HG03108 (cell line): Measurements from ENCODE around the gene AXIN1.
"Not testable (repeated sequence)": the region's sequence is repeated elsewhere in the genome, so short reads cannot be mapped to it uniquely, and the experiment has no call there.

Experiments used
- ATAC-seq: cut with Tn5 transposase; IDR thresholded peaks from one replicate; pipeline ENCODE4 v1.9.1; 2021; ENCODE audit warnings: moderate library complexity; ENCODE audit not compliant: unreplicated experiment

The AXIN1 gene

DNA sequence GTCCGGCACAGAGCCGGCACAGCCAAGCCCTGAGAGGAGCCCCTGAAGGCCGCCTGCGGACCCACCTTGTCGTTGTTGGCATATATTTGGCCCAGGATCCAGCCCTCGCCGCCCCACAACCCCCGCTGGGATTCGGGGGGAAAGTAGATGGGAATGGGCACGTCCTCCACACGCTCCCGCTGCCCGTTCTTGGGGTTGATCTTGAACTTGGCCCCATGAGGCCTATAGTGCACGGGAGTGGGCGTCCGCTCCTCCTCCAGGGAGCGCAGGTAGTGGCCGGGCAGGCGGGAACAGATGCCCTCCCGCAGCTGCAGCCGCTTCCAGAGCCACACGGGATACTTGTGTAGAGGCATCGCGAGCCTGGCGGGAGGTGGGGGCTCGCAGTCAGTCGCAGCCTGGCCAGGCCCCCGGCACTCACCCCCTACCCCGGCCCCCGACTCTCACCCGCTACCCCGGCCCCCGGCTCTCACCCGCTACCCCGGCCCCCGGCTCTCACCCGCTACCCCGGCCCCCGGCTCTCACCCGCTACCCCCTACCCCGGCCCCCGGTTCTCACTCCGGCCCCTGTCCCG, 17.4 kb upstream of the AXIN1 start:
- no peak for ATAC-seq

DNA sequence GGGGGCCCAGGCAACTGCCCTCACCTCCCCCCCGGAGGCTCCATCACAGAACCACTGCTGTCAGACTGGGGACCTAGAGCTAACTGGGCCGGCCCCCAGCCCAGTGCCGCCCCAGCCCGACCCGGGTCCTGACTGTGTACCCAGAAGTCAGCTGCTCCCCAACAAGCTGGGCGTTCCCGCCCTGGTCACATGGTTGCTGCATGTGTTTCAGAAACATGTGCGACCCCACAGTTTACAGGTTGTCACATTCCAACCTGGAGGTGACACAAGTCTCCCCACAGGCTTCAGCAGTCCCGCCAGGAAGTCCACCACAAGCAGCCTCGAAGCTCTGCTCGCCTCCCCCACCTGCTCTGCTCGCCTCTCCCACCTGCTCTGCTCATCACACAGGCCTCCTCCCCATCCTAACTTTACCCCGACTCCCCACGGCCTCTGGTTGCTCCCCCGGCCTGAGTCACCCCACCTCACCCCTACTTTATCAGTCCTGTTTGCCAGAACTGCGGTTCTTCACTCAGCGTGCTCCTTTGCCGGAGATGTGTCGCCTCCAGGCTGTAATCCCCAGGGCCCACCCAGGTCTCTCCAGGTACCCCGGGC, 16.8 kb upstream of the AXIN1 start:
- ATAC-seq: no peak

DNA sequence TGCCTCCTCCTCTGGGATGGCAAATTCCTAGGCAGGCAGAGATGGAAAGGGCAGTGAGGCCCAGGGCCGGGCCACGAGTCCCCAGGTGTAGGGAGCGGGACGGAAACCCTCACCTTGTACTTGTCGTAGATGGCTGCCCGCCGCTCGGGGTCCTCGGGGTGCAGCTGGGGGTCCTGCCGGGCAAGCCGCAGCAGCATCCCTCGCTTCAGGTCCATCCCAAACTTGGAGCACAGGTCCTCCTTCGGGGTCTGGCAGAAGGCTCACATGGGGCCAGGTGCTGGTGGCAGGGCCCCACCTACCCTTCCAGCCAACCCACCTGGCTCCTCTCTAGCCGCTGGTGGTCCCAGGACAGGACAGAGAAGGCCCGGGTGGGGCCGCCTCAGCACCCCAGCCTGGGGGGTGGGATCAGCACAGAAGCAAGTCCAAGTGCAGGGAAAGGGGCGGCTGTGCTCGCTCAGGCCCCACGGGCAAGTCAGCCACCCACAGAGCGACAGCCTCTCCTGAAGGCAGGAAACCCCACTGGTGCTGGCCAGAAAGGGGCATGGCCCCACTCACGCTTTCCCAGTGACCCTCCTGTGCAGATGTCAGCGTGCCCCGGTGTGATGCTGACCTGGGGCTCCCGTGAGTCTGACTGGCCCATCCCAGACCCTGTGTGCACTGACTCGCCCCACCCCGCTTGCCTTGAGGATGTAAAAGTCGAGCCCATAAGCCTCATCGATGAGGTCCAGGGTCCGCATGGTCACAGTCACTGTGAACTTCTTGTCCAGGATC, 16.1 kb upstream of the AXIN1 start:
- no peak for ATAC-seq

DNA sequence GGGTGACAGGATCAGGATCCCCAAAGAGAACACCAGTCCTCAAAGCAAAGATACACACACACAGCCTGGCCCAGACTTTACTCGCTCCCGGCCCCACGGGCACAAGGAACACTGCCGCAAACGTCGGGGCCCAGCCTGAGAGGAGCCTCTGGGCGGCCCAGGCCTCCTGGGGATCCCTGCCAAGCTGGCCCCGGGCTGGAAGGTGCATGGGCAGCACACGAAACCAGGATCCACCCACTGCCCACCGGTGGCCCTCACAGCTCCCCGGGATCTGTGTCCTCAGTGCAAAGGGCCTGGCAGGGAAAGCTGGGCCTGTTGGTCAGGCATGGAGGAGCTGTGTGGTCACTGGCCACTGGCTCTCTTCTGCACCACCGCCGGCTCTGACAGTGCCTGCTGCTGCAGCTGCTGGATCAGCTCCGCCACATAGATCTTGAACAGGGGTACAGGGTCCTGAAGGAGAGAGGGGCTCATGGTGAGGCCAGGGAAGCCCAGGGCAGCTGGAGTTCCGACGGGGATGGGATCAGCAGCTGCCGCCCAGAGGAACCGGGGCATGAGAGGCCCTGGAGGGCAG, 14.9 kb upstream of the AXIN1 start:
- no peak for ATAC-seq

DNA sequence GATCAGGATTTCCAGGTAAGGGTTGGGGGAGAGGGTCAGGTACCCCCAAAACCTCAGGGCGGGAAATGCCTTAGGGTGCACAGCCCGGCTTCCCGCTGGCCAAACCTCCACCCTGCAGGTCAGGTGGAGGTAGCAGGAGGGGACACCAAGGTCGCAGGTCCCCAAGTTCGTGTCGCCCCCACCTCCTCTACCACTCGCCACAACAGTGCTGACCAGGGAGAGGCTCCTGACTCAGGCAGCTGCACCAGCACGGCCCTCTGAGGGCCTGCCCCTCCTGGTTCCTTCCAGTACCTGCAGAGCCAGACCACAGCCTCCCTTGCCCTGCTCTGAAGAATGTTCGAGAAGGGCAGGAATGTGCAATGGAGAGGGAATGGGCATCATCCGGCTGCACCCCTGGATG, 14.0 kb upstream of the AXIN1 start:
- no peak for ATAC-seq

DNA sequence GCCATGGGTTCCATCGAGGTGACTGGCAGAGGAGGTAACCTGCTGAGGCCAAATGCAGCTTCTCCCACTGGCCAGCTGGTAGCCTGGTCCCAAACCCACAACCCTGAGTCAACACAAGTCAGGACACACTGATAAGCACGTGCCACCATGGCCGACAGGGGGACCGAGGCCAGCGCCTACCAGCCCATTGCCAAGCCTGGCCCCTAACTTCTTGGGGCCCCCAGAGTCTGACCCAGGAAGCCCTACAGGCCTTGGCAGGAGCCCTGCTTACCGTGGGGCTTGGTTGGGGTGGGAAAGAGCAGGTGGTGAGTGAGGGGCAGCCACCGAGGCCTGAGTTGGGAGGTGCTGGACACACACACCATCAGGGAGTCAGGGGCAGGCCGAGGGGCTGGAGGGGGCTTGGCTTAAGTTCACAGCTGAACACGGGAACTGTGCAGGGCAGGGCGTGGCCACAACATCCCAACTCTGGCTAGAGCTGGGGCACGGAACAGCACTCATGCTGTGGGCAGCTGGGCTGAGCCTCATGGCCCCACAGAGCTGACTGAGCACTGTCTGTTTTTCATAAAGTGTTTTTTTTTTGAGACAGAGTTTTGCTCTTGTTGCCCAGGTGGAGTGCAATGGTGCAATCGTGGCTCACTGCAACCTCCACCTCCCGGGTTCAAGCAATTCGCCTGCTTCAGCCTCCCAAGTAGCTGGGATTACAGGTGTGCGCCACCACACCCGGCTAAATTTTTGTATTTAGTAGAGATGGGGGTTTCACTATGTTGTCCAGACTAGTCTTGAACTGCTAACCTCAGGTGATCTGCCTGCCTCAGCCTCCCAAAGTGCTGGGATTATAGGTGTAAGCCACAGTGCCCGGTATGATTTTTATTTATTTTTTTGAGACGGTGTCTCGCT, 12.3 kb upstream of the AXIN1 start:
- ATAC-seq: no peak

DNA sequence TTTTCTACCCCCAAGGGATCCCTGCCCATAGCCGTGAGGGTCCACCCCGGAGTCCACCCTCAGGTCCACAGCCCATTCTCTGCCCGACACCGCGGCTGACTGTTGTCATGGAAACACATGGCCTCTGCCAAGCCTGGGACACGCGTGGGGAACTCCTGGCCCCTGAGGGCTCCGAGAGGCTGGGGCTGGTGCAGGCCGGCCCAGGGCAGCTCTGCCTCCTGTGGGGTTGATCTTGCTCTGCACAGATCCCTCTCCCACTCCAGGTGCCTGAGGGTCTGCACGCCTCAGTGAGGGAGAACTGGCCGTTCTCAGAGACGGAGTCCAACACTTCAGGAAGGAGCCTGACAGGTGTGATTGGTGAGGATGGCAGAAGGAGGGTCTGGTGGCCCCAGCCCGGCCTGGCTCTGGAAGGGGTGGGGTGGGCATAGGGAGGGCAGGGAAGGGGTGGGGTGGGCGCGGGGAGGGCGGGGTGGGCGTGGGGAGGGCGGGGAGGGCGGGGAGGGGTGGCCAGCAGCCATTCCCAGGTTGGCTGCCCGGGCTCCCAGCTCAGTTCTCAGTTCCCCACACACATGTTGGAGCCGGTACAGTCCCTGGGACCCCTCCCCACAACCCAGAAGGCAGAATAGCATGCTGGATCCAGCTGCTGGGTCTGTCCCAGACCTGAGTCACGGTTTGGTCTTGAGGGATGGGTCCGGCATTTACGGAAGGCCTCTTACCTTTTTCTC, 11.4 kb upstream of the AXIN1 start:
- no peak for ATAC-seq

DNA sequence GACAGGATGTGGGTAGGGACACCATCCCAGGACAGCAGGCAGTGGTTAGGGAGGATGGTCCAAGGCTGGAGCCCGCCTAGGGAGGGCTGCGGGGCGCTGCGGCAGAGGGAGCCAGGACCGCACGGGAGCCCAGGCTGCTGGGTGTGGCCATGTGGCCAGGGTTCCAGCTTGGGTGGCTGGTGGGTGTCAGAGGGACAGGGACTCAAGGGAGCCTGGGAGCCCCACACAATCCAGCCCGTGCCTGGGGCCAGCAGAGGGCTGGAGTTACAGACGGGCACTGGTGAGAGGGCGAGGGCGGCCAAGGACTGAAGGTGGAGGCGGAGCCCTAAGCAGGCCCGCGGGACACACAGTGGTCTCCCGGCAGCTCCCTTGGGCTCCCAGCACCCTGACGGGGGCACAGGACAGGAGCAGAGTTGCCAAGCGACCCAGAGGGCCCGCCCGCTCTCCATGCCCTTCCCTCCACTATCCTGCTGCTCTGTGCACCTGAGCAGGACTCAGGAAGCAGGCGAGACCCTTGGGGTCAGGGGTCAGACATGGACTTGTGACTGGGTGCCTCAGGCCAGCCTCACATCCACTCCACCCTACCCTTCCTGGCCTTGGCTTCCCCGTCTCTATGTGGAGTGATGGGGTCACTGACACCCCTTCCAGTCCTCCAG, 10.7 kb upstream of the AXIN1 start:
- ATAC-seq: no peak

DNA sequence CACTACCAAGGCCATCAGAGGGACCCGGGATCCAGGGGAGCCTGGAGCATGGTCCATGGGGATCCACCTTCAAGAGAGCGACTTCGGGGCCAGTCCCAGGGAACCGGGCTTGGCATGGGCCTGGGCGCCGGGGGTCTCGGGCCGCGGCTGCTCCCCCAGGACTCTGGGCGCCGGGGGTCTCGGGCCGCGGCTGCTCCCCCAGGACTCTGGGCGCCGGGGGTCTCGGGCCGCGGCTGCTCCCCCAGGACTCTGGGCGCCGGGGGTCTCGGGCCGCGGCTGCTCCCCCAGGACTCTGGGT, 10.1 kb upstream of the AXIN1 start:
- ATAC-seq: not testable (repeated sequence)

DNA sequence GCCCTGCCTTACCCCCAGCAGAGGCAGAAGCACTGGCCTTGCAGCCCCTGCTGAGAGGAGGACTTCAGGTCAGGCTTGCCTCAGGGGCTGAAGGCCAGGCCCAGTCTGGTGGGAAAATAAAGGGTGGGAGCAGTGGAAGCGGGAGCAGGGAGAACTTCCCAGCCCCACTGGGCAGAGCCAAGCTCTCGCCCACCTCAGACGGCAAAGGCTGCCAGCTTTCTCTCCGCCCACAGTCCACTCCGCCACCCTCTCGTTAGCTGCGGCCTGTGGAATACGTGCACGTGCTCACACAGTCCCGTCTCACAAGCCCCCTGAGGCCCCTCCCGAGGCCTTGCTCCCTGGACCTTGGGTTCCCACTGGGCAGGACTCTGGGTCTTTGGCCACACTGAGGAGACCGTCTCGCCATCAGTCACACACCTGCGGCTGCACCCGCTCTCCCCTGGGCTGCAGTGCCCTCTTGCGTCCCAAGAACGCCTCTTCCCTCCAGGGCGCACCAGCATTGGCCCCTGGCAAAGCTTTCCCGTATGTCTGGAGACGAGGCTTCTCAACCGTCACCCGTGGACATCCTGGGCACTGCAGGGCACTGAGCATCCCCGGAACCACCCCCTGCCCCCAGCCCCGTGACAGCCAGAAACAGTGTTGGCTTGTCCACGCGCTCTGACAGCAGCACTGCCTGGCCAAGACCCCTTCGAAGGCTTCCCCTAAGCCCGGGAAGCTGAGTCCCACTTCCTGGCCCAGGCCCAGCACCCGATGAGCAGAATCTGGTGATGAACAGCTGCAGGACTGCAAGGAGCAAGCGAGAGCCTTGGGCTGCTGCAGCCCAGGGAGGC, 9.6 kb upstream of the AXIN1 start:
- ATAC-seq: no peak

DNA sequence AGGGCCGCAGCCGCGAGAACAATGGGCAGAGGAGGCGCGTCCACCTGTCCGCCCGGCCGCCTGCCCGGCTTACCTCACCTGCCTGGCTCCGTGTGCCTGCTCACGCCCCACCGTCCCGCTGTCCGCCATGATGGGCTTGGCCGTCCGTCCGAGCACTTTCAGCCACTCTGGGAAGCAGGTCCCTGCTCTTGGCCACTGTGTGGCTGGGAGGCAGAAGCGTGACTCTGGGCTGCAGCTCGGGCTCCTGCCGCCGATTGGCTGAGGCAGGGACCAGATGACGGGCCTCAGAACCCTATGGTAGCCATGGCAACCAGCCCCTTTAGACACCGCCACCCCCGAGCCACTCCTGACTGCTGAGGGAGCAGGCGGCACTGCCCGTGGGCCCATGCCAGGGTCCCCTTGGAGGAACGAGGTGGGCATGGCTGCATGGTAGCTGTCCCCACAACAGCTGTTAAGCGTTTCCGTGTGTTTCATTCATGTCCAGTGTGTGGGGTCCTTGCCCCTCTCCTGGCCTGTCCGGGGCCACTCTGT, 8.9 kb upstream of the AXIN1 start:
- no peak for ATAC-seq

DNA sequence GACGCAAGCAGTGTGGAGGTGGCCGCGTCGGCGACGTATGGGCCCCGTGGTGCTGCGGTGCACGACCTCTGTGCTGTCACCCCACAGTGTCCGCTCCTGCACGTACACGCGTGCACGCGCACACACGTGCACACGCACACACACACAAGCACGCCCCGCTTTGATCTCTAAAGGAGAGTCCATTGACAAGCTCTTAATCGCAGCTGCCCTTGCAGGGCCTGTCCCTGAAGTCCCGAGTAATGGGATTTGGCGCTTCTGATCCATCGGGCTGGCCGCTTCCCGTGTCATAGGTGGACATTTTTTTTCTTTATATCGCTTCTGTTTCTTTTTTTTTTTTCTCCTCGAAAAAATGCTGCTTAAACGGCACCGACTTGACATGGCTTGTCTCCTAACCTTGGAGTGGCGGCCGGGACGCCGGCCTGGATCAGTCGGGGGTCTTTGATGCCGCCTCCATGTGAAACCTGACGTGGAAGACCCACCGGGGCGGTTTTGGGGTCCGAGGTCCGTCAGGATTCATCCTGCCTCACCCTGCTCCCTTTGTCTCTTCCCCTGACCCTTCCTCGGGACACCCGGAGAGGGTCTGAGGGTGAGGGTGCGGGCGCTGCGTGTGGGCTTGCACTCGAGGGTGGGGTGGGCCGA, 8.3 kb upstream of the AXIN1 start:
- ATAC-seq: no peak

DNA sequence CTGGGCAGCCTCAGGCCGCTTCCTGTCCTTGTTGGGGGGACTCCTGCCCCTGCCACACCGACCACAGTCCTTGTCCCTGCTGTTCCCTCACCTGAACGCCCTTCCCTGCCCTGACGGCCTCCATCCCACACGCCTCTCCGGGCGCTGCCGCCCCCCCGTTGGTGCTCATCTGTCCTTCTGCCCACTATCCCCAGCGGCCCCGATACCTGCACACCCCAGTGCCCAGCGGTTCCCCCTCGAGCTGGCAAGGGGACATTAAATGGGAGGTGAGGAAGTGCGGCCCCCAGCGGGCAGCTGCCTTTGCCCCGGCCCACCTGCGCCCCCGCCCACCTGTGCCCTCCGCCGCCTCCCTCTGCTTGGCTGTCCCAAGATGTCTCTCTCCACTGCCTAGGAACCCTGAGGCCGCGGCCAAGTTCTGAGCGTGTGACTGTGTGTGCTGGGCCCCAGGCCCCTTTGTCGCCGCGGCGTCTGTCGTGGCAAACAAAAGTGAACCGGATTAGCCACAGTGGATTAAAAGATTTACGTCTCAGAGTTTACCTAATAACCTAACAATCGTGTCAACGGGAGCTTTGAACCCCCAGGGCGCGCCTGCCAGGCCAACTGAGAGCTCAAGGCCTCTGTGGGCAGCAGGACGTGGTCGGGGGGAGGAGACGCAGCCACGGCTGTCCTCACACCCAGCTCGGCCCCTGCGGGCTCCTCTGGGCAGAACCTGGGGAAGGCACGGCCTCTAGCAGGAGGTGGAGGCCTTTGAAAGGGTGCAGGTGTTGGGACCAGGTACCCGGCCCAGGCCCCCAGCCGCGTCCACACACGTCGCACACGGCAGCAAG, 7.6 kb upstream of the AXIN1 start:
- no peak for ATAC-seq

DNA sequence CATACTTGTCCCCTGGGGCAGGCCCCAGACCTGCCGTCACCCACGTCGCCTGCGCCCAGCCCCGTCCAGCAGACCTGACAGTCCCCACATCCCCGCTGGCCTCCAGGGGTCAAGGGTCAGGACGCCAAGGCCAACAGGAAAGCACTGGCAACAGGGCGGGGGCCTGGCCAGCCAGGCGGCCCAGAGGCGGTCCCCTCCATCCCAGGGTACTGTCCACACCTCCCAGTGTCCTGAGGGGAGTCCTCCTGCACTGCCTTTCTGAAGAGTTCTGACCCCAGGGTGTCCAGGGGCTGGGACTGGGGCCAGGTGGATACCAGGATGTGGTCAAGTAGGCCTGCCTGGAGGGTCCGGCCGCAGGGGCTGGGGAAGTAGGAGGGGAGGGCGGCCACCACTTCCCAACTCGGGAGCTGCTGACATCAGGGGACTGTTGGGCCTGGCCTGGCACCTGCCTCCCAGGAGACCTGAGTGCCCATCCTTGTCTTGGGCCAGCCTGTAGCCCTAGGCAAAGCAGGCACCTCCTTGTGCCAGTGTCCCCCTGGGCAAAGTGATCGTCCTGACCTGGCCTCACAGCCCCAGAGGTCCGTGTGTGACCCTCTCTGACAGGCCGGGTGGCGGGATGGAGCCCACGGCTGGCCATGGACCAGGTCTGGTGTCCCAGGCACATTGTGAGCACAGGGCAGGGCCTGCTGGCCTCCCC, 6.7 kb upstream of the AXIN1 start:
- ATAC-seq: no peak

DNA sequence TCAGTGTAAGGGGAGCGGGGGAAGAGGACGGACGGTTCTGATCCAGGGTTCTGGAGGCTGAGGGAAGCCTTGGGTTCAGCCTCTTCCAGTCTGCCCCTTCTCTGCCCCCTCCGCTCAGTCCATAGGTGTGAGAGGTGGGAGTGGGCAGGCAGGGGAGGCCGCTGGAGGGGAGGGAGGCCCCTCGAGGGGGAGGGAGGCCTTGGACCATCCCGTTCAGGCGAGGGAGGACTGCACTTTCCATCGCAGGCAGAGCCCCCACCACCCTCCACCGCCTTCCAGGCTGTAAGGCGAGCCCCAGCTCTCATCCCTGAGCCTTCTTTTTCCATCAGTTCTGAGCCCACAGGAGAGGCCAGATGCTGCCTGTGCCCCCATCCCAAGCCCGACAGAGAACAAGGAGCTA, 4.2 kb upstream of the AXIN1 start:
- ATAC-seq: no peak

DNA sequence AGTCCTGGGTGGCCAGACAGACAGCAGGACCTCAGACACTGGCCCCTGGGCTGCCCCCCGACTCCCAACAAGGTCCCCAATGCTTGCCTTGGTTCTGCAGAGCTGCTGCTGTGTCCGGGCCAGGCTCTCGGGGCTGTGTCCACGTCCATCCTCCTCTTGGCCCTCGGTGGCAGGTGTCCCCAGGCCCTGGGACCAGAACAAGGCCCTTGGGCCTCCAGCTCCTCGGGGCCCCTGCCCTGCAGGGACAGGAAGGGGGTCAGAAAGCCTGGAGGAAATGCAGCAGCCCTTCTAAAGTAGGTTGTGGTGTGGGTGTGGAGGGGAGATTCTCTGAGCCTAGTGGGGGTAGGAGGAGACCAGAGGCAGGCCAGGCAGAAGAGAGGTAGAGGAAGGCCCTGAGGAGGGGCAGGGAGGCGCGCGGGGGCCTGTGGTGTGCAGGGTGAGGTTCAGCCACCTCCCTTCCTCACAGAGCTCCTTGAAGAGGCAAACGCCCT, 2.5 kb upstream of the AXIN1 start:
- no peak for ATAC-seq

DNA sequence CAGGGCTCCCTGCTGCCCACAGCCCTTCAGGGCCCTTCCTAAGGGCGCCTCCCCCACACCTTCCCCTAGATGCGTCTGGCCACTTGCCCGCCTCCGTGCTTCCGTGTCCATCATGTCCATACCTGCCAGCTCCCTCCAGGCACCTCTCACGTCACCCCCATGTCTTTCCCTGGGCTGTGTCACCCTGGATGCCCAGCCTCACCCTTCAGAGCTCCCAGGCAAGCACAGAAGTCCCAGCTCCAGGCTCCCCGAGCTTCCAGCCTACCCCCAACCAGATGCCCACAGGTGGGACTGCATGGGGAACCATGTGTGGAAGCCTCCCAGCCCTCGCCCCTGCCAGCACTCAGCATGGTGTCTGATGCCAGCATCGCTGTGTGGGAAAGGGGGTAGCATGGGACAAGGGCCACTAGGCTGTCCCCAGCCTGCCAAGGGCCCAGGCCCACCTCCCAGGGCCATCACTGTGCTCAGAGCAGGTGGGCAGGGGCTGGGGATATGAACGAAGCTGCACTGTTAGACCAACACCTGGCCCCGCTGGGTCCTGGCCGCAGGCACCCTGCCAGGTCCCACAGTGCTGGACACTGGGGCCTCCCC, 1.9 kb upstream of the AXIN1 start:
- ATAC-seq: no peak
